ENCODE data around the gene CCDC117. TPM values are rescaled to one million over a fixed set of nuclear protein-coding genes. Genes with fewer than 3 reads are reported as not detected.

Gene CCDC117
- total and polyA plus RNA-seq, 2 donors (not counting 1 experiment from before 2014, with no cell fraction given) = 12.4 to 16.7 TPM

DNA sequence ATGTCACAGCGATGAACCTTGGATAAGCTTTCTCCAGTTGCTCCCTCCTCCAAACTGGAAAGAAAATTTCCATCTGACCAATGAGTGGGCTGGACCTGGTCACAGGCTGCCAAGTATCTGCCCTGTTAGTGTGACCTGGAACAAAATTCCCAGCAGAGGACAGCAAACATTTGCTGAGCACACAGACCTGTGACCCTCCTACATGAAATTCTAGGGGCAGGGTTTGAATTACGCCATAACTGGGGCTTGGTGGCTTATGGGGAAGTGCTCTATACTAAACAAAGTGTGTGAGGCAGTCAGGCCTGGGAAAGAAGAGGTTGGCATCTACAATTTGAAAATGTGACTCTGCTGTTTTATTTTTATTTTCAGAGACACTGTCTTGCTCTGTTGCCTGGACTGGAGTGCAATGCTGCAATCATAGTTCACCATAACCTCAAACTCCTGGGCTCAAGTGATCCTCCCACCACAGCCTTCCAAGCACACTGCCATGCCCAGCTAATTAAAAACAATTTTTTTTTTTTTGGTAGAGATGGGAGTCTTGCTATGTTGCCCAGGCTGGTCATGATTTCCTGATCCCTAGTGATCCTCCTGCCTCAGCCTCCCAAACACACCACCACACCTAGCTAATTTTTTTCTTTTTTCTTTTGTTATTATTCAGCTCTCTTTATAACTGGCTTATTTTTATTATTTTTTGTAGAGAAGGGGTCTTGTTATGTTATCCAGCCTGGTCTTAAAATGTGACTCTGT is 41.5 kb downstream of the CCDC117 start:
- Histone ChIP-seq H2AFZ (ENCODE audit: low read length) (no peak overlapping the region), H3K27ac (ENCODE audit: insufficient read depth, low read length) (no peak overlapping the region), H4K20me1 (ENCODE audit: control insufficient read depth, extremely low read depth, insufficient read depth, low read length) (no peaks in the 10 kb centered on the region), H3K4me3 (replicated peaks in 1 of 4; ENCODE audit: control extremely low read depth in 1 of 4, insufficient read depth in 1 of 4, low read depth in 3 of 4, low read length in 4 of 4) (no peak overlapping the region), H3K27me3 (ENCODE audit: control insufficient read depth, insufficient read depth, low read length) (no peaks in the 10 kb centered on the region), H3K79me2 (ENCODE audit: control insufficient read depth, insufficient read depth, low read length) (no peaks in the 10 kb centered on the region), H3K4me2 (ENCODE audit: extremely low read depth, insufficient read depth, low read length) (no peak overlapping the region), H3K4me1 (ENCODE audit: control insufficient read depth, extremely low read depth, insufficient read depth, low read length) (no peaks in the 10 kb centered on the region), H3K9me3 (ENCODE audit: control insufficient read depth, insufficient read depth, low read depth, low read length) (no peaks in the 10 kb centered on the region), H3K36me3 (ENCODE audit: control insufficient read depth, insufficient read depth, low read length) (no peaks in the 10 kb centered on the region), H3K9ac (ENCODE audit: insufficient read depth, low read length) (no peak overlapping the region)
- no peak for TF ChIP-seq CTCF (conservative IDR thresholded peaks at IDR 0.05 in 1 of 2, IDR thresholded peaks at IDR 0.05 in 1 of 2; ENCODE audit: low read depth in 1 of 2, low read length in 2 of 2)
- no peak for TF ChIP-seq EZH2 (IDR thresholded peaks at IDR 0.05; ENCODE audit: low read length, missing control alignments)
- DNase-seq (ENCODE audit: low read depth in 2 of 2) = peak in 1 of 2 donors; percentile 39

GRCh38 chr22:28815111-28815510 is 42.6 kb downstream of the CCDC117 start:
- no peaks in the 10 kb centered on the region for H3K79me2 ChIP-seq (ENCODE audit: control insufficient read depth, insufficient read depth, low read length)
- H3K4me2 ChIP-seq (ENCODE audit: extremely low read depth, insufficient read depth, low read length) = no peak overlapping the region
- no peak overlapping the region for H3K9ac ChIP-seq (ENCODE audit: insufficient read depth, low read length)
- H3K4me1 ChIP-seq (ENCODE audit: control insufficient read depth, extremely low read depth, insufficient read depth, low read length) = no peaks in the 10 kb centered on the region
- no peaks in the 10 kb centered on the region for H3K27me3 ChIP-seq (ENCODE audit: control insufficient read depth, insufficient read depth, low read length)
- DNase-seq (ENCODE audit: low read depth in 2 of 2) = no peak
- no peaks in the 10 kb centered on the region for H4K20me1 ChIP-seq (ENCODE audit: control insufficient read depth, extremely low read depth, insufficient read depth, low read length)
- H3K9me3 ChIP-seq (ENCODE audit: control insufficient read depth, insufficient read depth, low read depth, low read length) = no peaks in the 10 kb centered on the region
- no peak overlapping the region for H2AFZ ChIP-seq (ENCODE audit: low read length)
- no peak overlapping the region for H3K4me3 ChIP-seq (replicated peaks in 1 of 4; ENCODE audit: control extremely low read depth in 1 of 4, insufficient read depth in 1 of 4, low read depth in 3 of 4, low read length in 4 of 4)
- H3K27ac ChIP-seq (ENCODE audit: insufficient read depth, low read length) = no peak overlapping the region
- H3K36me3 ChIP-seq (ENCODE audit: control insufficient read depth, insufficient read depth, low read length) = no peaks in the 10 kb centered on the region
- no peak for TF ChIP-seq EZH2 (IDR thresholded peaks at IDR 0.05; ENCODE audit: low read length, missing control alignments)
- no peak for TF ChIP-seq CTCF (conservative IDR thresholded peaks at IDR 0.05 in 1 of 2, IDR thresholded peaks at IDR 0.05 in 1 of 2; ENCODE audit: low read depth in 1 of 2, low read length in 2 of 2)

GRCh38 chr22:28815729-28816128 is 43.2 kb downstream of the CCDC117 start:
- no peak overlapping the region for H3K27ac ChIP-seq (ENCODE audit: insufficient read depth, low read length)
- H3K4me3 ChIP-seq (replicated peaks in 1 of 4; ENCODE audit: control extremely low read depth in 1 of 4, insufficient read depth in 1 of 4, low read depth in 3 of 4, low read length in 4 of 4) = no peak overlapping the region
- no peak for DNase-seq (ENCODE audit: low read depth in 2 of 2)
- H3K79me2 ChIP-seq (ENCODE audit: control insufficient read depth, insufficient read depth, low read length) = no peaks in the 10 kb centered on the region
- H3K27me3 ChIP-seq (ENCODE audit: control insufficient read depth, insufficient read depth, low read length) = no peaks in the 10 kb centered on the region
- H4K20me1 ChIP-seq (ENCODE audit: control insufficient read depth, extremely low read depth, insufficient read depth, low read length) = no peaks in the 10 kb centered on the region
- no peak overlapping the region for H2AFZ ChIP-seq (ENCODE audit: low read length)
- H3K9ac ChIP-seq (ENCODE audit: insufficient read depth, low read length) = no peak overlapping the region
- no peaks in the 10 kb centered on the region for H3K9me3 ChIP-seq (ENCODE audit: control insufficient read depth, insufficient read depth, low read depth, low read length)
- H3K4me1 ChIP-seq (ENCODE audit: control insufficient read depth, extremely low read depth, insufficient read depth, low read length) = no peaks in the 10 kb centered on the region
- no peak overlapping the region for H3K4me2 ChIP-seq (ENCODE audit: extremely low read depth, insufficient read depth, low read length)
- TF ChIP-seq CTCF (conservative IDR thresholded peaks at IDR 0.05 in 1 of 2, IDR thresholded peaks at IDR 0.05 in 1 of 2; ENCODE audit: low read depth in 1 of 2, low read length in 2 of 2) (no peak), EZH2 (IDR thresholded peaks at IDR 0.05; ENCODE audit: low read length, missing control alignments) (no peak)
- no peaks in the 10 kb centered on the region for H3K36me3 ChIP-seq (ENCODE audit: control insufficient read depth, insufficient read depth, low read length)
